SJCRH30 (cell line): ENCODE results near the gene FGFRL1. TPM values are rescaled to one million over a fixed set of nuclear protein-coding genes. Genes with fewer than 3 reads are reported as not detected.
A peak's percentile ranks its signal among the peaks of the same experiment; 100 is the strongest.

Experiments
- DNase-seq, 2 experiments: peaks; one replicate each; pipeline ENCODE4 v3.0.0-alpha.2; 2015 to 2020
- H3K27ac ChIP-seq: fragments of 250-450 bp; sonication (Bioruptor Pico); 2 replicates; pipeline ENCODE4 v1.5.1; 2020; ENCODE audit warnings: mild to moderate bottlenecking, moderate library complexity
- H3K27me3 ChIP-seq: fragments of 250-450 bp; sonication (Bioruptor Pico); 2 replicates; pipeline ENCODE4 v1.5.1; 2020; ENCODE audit warnings: mild to moderate bottlenecking, moderate library complexity
- H3K36me3 ChIP-seq: fragments of 250-450 bp; sonication (Bioruptor Pico); 2 replicates; pipeline ENCODE4 v1.5.1; 2020; ENCODE audit warnings: mild to moderate bottlenecking, moderate library complexity
- H3K4me1 ChIP-seq: fragments of 250-450 bp; sonication (Bioruptor Pico); 2 replicates; pipeline ENCODE4 v1.5.1; 2020; ENCODE audit warnings: mild to moderate bottlenecking, moderate library complexity
- H3K4me3 ChIP-seq: fragments of 250-450 bp; sonication (Bioruptor Pico); 2 replicates; pipeline ENCODE4 v1.5.1; 2020; ENCODE audit warnings: mild to moderate bottlenecking, moderate library complexity
- H3K9me3 ChIP-seq: fragments of 250-450 bp; sonication (Bioruptor Pico); replicated peaks from 2 replicates; pipeline ENCODE4 v1.5.1; 2020; ENCODE audit warnings: mild to moderate bottlenecking, moderate library complexity
- total RNA-seq: library from RNA; depleted of rRNA; stranded (reverse); fragments of >200 nt; shearing (Covaris generic); gene quantifications from 2 replicates; pipeline ENCODE4 v1.2.3, GENCODE V29; 2014; rRNA removed

FGFRL1 gene
- 45.3 and 51.2 TPM in 2 replicates for total RNA-seq

- DNase-seq = peak; percentile 93 to 94
- H3K9me3 ChIP-seq = no peaks in the 10 kb centered on the region
- H3K4me1 ChIP-seq = peaks cover 18% of the 10 kb centered on the region
- H3K36me3 ChIP-seq = peaks cover 13% of the 10 kb centered on the region; the same call in 1 of the 2 replicates
- peak within 1 kb of the TSS; percentile 89 for H3K4me3 ChIP-seq
- H3K27me3 ChIP-seq = peaks cover 10% of the 10 kb centered on the region; the same call in 1 of the 2 replicates
- H3K27ac ChIP-seq = peak within 1 kb of the TSS; percentile 72
Observed at GRCh38 chr4:1011022-1011665, at the start of gene FGFRL1. Gene FGFRL1 (plus strand): TSS chr4:1011626. CDS start chr4:1012486, 860 bp downstream.

DNA sequence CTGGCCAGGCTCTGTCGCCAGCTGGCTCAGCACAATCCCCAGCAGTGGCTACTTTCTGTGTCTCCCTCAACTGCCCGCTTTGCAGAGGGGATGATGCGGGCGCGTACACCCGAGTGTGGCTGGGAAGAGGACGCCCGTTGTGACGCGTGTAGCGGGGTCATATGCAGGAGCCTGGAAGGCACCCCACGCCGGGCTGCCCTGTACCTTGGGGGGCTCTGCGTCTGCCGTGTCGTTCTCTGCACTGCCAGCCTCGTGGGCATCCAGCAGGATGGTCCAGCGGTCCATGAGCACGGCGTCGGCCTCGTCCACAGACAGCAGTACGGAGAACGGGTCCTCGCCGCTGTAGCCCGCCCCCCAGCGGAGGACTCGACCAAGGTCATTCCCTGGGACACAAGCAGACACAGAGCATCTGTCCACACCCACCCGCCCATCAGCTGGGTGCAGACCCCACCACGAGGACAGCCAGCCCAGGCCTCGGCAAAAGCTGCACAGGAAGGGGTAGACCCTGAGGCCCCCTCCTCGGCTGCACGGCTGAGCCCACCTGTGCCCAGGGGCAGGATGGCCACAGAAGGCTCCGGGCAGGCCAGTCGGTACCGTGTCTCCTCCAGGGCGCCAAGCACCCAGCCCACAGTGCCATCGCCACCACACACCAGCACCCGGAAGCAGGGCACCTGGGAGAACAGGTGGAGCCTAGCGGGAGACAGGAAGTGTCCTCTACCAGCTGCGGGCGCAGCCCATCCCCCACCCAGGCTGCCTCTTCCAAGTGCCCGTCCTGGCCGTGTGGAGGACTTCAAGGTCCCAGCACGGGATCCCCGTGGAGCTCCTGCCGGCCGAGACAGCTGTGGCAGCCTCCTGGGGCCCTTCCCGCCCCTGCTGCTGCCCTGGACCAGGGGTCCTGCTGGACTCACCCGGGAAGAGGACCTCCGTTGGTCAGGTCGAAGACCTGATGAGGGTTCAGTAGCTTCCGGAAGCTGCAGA is 48.9 kb upstream of the FGFRL1 start:
- Histone ChIP-seq H3K27ac (no peak overlapping the region), H3K4me3 (no peak overlapping the region), H3K9me3 (no peaks in the 10 kb centered on the region), H3K4me1 (peaks cover 5% of the 10 kb centered on the region; the same call in 1 of the 2 replicates), H3K36me3 (no peaks in the 10 kb centered on the region), H3K27me3 (no peaks in the 10 kb centered on the region)
- no peak for DNase-seq

DNA sequence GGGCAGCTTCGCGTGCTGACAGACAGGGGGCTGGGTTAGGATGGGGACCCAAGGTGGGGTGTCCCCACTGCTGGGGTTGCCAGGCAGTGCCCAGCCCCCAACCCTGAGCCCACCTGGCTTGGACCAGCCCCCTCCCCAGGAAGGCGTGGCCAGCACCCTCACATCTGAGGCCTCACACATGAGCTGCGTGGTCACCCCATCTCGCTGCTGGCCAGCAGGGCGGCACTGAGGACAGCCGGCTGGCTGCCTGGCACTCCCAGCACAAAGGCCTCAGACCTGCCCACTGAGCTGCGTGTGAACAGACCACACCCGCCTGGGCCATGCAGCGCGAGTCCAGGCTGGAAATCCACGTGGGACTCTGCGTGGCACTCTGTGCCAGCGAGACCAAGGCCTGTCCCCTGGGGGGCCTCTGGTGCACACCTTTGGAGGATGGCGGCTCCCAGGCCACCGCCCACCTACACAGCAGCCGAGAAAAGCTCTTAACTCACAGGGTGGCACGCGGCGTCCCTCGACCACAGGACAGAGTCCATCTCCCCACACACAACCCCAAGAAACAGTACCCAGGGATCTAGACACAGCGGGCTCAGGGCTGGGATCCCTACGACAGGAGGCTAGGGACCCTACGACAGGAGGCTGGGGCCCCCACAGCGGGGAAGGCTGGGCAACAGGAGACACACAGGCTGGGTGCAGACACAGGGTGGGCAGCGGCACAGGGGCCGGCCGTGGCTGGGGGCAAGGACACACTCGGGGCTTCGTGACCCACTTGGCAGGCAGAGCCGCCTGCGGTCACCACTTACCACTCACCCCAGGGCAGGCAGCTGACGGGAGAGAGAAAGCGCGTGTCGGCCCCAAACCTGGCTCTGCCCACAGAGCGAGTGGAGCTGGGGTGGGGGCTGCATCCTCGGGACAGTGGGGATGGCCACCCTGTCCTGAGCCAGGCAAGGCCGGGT is 47.9 kb upstream of the FGFRL1 start:
- H3K4me1 ChIP-seq = peaks cover 5% of the 10 kb centered on the region; the same call in 1 of the 2 replicates
- no peak for DNase-seq
- no peak overlapping the region for H3K27ac ChIP-seq
- H3K27me3 ChIP-seq = no peaks in the 10 kb centered on the region
- no peak overlapping the region for H3K4me3 ChIP-seq
- H3K36me3 ChIP-seq = no peaks in the 10 kb centered on the region
- H3K9me3 ChIP-seq = no peaks in the 10 kb centered on the region

DNA sequence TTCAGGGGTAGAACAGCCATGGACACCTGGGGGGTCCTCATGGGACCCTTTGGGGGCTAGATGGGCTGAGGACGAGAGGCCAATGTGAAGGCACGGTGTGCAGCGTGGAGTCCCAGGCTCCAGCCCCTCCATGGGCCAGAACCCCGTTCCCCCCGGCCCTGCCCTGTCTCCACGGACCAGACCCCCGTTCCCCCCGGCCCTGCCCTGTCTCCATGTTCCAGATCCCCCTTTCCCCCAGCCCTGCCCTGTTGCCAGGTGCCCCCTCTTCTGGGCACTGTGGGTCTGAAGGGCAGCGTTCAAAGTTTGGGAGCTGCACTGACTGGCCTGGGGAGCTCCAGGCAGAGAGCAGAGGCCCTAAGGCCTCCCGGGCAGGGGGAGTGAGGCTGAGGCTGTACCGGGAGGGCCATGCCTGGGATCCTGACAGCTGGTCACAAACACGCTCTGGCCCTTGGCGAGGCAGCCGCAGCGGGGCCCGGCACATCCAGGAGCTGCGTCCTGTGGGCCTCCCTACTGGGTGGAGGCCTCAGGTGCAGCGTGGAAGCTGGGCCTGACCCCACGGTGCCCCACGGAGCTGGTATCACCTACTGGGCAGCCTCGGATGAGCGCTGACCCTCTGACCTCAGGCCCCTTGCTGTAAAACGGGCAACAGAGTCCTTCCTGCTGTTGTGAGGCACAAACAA is 46.9 kb upstream of the FGFRL1 start:
- H3K27me3 ChIP-seq = no peaks in the 10 kb centered on the region
- no peak for DNase-seq

GRCh38 chr4:965048-965765 is 46.2 kb upstream of the FGFRL1 start:
- Histone ChIP-seq H3K4me1 (no peaks in the 10 kb centered on the region), H3K9me3 (no peaks in the 10 kb centered on the region), H3K27me3 (no peaks in the 10 kb centered on the region), H3K27ac (no peak overlapping the region), H3K4me3 (no peak overlapping the region), H3K36me3 (no peaks in the 10 kb centered on the region)
- no peak for DNase-seq

More for the DNA sequence above, 46.9 kb upstream of the FGFRL1 start:
- no peak overlapping the region for H3K4me3 ChIP-seq
- H3K9me3 ChIP-seq = no peaks in the 10 kb centered on the region
- H3K27ac ChIP-seq = no peak overlapping the region
- H3K4me1 ChIP-seq = no peaks in the 10 kb centered on the region; the same call in 1 of the 2 replicates
- H3K36me3 ChIP-seq = no peaks in the 10 kb centered on the region

- Histone ChIP-seq H3K27ac (no peak overlapping the region), H3K36me3 (no peaks in the 10 kb centered on the region), H3K4me1 (no peaks in the 10 kb centered on the region), H3K9me3 (no peaks in the 10 kb centered on the region), H3K4me3 (no peak overlapping the region), H3K27me3 (no peaks in the 10 kb centered on the region)
- no peak for DNase-seq
Observed at GRCh38 chr4:965766-966134, 45.7 kb upstream of the FGFRL1 start.

DNA sequence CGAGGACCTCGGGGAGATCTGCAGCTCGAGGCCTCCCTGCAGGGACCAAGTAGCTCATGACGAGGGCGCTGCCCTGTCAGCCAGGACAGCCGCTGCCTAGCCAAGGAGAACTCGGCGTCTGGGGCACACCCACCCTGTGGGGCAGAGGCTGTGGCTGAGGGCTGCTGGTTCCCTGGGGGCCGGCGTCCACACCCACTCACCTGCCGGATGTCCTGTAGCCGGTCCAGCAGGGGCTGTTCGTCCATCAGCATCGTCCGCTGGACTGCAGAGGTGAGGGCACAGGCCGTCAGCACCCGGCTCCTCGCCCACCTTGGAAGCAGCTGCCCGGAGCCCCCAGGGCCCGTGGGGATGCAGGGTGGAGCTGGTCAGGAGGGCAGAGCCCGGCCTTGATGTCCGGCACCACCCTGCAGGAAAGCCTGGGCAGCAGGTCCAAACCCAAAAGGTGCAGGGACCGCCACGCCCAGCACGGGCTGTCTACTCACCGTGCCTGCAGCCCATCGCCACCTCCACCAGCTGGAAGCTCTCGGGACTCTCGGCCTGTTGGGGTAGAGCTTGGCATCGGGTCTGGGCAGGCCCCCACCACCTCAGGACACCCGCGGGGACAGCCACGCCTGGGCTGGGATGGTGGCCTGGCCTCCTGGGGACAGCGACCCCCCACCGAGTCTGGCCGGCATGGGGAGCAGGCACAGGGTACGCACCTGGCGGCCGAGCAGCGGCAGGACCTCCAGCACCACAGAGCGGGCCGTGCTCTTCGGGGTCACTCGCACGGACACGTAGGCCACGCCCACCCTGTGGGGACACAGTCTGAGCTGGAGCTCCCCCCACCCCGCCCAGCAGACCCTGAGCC is 44.9 kb upstream of the FGFRL1 start:
- no peaks in the 10 kb centered on the region for H3K36me3 ChIP-seq
- no peak for DNase-seq
- no peaks in the 10 kb centered on the region for H3K9me3 ChIP-seq
- no peak overlapping the region for H3K27ac ChIP-seq
- H3K4me3 ChIP-seq = no peak overlapping the region
- no peaks in the 10 kb centered on the region for H3K27me3 ChIP-seq
- H3K4me1 ChIP-seq = no peaks in the 10 kb centered on the region

- no peak overlapping the region for H3K27ac ChIP-seq
- no peak overlapping the region for H3K4me3 ChIP-seq
- H3K27me3 ChIP-seq = no peaks in the 10 kb centered on the region
- no peak for DNase-seq
- no peaks in the 10 kb centered on the region for H3K36me3 ChIP-seq
- H3K9me3 ChIP-seq = no peaks in the 10 kb centered on the region
- H3K4me1 ChIP-seq = no peaks in the 10 kb centered on the region
Observed at GRCh38 chr4:967113-968104, 44.0 kb upstream of the FGFRL1 start.

- Histone ChIP-seq H3K4me3 (no peak overlapping the region), H3K27me3 (no peaks in the 10 kb centered on the region), H3K9me3 (no peaks in the 10 kb centered on the region), H3K36me3 (no peaks in the 10 kb centered on the region), H3K27ac (no peak overlapping the region), H3K4me1 (no peaks in the 10 kb centered on the region)
- no peak for DNase-seq
Observed at GRCh38 chr4:968221-968620, 43.2 kb upstream of the FGFRL1 start.

DNA sequence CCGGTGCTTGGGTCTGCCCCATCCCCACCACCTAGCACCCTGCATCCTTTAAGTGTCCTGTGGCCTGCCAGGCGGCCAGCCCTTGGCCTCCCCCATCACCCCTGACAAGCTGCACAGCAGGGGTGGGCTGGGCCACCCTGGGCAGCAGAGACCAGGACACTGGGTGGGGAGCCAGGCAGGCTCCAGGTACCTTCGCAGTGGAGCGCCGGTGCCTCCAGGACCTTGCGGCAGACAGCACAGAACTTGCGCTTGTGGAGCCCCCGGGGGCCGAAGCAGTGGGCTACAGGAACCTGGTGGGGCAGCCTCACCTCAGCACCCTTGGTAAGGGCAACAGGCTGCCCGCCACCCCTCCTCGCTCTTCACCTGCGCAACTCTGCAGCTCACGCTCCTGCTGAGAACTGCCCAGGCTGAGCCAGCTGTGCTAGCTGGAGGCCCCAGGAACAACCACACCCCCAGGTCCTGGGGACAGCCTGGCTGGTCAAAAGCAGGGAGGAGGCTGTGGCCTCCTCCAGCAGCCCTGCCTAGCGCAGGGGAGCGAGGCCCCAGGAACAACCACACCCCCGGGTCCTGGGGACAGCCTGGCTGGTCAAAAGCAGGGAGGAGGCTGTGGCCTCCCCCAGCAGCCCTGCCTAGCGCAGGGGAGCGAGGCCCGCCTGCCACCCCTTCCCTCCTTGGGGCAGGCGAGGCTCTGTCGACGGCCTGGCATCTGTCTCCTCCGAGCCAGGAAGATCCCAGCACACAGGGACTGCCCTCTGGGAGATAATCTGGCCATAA is 42.6 kb upstream of the FGFRL1 start:
- Histone ChIP-seq H3K27ac (no peak overlapping the region), H3K36me3 (no peaks in the 10 kb centered on the region), H3K4me1 (no peaks in the 10 kb centered on the region), H3K27me3 (no peaks in the 10 kb centered on the region), H3K9me3 (no peaks in the 10 kb centered on the region), H3K4me3 (no peak overlapping the region)
- no peak for DNase-seq

DNA sequence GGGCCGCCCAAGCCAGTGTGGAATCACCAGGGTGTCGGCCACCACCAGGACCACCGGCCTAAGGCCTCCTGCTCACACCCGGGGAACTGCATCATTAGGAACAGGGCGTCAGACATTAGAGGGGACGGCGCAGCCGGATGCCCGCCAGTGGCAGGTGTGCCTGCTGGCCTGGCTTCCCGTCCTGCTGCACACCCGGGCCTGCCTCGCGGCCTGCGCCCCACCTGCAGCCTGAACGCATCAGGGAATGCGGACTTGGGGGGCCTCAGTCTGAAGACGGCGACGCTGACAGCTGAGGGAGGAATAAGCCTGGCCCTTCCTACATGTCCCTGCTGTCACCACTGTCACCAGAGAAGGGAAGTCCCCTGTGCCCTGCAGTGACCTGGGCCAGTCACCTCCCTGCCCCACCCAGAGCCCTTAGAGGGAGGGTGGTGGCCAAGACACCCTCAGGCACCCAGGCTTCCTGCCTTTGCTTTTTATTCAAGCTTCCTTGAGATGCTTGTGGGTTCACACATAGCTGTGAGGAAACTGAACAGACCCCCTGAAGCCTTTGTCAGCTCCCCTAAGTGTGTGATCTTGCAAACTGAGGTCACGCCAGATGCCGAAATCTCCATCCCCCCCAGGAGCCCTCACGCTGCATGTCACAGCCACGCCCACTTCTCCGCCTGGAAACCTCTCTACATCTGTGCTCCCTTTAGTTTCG is 41.2 kb upstream of the FGFRL1 start:
- no peak for DNase-seq
- no peaks in the 10 kb centered on the region for H3K4me1 ChIP-seq

More for the DNA sequence above, 41.2 kb upstream of the FGFRL1 start:
- H3K4me3 ChIP-seq = no peak overlapping the region
- no peaks in the 10 kb centered on the region for H3K36me3 ChIP-seq
- H3K27me3 ChIP-seq = no peaks in the 10 kb centered on the region
- H3K27ac ChIP-seq = no peak overlapping the region
- no peaks in the 10 kb centered on the region for H3K9me3 ChIP-seq
